Transverse colon (tissue), 4 donors: ENCODE results near the gene CYP2A6.

Experiments used
- EP300 ChIP-seq: sonication (generic); formaldehyde crosslinking; IDR thresholded peaks from one replicate; pipeline ENCODE4 v1.6.1; 2017; ENCODE audit warnings: antibody characterized with exemption, low read depth
- POLR2A ChIP-seq: fragments of 450-650 bp; IDR thresholded peaks from one replicate; pipeline ENCODE4 v1.6.1; 2016; ENCODE audit warnings: antibody characterized with exemption, mild to moderate bottlenecking, moderate library complexity
- POLR2AphosphoS5 ChIP-seq, 3 donors: sonication (generic); formaldehyde crosslinking; IDR thresholded peaks; one replicate each; pipeline ENCODE4 v1.6.1; 2016; ENCODE audit warnings: antibody characterized with exemption in 3 of 3
- TF ChIP-seq, protein P1 (sequence below), 5 experiments: fragments of 200-600 bp in 3 of 5; fragments of 450-650 bp in 2 of 5; sonication (generic) in 3 of 5; IDR thresholded peaks; 1 replicate in 2 of 5; 2 replicates in 3 of 5; pipeline ENCODE4 v1.5.1; 2016 to 2017; ENCODE audit warnings: antibody characterized with exemption in 5 of 5, inconsistent platforms in 3 of 5, mild to moderate bottlenecking in 2 of 5, moderate library complexity in 1 of 5

DNA sequence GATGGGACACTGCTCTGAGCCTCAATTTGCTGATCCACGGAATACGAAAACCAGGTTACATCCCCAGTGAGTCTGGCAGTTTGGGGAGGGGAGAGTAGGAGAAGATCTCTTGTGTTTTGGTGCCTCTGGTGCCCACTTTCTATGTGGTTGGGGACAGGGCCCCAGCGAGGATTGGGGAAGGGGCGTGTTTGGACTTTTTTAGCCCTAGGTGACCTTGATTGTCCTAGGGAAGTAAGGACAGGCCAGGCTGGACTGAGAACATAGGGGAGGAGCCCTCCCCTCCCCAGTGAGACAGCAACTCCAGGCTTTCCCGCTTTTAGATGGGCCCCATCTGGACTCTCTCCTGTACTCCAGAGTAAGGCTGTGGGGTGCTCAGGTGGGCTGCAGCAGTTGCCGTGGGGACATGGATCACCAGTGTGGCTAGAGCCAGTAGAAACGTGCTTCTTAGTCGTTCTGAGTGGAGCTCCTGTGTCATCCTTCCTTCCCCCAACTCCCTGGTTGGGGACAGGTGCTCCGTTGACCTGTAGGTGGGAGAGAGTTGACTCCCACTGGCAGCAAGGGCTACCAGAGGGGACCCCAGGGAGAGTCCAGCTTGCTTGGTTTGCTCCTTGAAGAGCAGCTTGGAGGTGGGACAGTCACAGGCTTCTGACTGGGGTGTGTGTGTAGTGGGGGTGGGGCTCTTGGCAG lies 46.9 kb downstream of the CYP2A6 start:
- TF ChIP-seq, protein P1, sequence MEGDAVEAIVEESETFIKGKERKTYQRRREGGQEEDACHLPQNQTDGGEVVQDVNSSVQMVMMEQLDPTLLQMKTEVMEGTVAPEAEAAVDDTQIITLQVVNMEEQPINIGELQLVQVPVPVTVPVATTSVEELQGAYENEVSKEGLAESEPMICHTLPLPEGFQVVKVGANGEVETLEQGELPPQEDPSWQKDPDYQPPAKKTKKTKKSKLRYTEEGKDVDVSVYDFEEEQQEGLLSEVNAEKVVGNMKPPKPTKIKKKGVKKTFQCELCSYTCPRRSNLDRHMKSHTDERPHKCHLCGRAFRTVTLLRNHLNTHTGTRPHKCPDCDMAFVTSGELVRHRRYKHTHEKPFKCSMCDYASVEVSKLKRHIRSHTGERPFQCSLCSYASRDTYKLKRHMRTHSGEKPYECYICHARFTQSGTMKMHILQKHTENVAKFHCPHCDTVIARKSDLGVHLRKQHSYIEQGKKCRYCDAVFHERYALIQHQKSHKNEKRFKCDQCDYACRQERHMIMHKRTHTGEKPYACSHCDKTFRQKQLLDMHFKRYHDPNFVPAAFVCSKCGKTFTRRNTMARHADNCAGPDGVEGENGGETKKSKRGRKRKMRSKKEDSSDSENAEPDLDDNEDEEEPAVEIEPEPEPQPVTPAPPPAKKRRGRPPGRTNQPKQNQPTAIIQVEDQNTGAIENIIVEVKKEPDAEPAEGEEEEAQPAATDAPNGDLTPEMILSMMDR (IDR thresholded peaks at IDR 0.05): no peak
- TF ChIP-seq POLR2A: peak; percentile 20
- TF ChIP-seq EP300: no peak
- peak in 1 of 3 donors; percentile 17 for TF ChIP-seq POLR2AphosphoS5 (IDR thresholded peaks at IDR 0.05)
